GM10266 (cell line): ENCODE data around the gene RPS6KB2.

Source experiments
- DNase-seq: peaks from one replicate; pipeline ENCODE4 v3.0.0; 2012; ENCODE audit errors: extremely low spot score
- CTCF ChIP-seq: IDR thresholded peaks from 2 replicates; pipeline ENCODE4 v1.5.1; 2012; ENCODE audit warnings: mild to moderate bottlenecking, low read depth; ENCODE audit not compliant: control insufficient read depth, insufficient read depth; ENCODE audit errors: missing control alignments

The RPS6KB2 gene

GRCh38 chr11:67409781-67410368 lies 18.4 kb upstream of the RPS6KB2 start:
- peak; percentile 48 for DNase-seq
- no peak for TF ChIP-seq CTCF

- DNase-seq = no peak
- no peak for TF ChIP-seq CTCF
Measured at GRCh38 chr11:67410369-67410831, 17.9 kb upstream of the RPS6KB2 start.

GRCh38 chr11:67410984-67411784 lies 17.1 kb upstream of the RPS6KB2 start:
- TF ChIP-seq CTCF = no peak
- no peak for DNase-seq

GRCh38 chr11:67411785-67412152 lies 16.5 kb upstream of the RPS6KB2 start:
- DNase-seq = peak; percentile 44
- no peak for TF ChIP-seq CTCF

- no peak for DNase-seq
- no peak for TF ChIP-seq CTCF
Measured at GRCh38 chr11:67412495-67413179, 15.7 kb upstream of the RPS6KB2 start.

- TF ChIP-seq CTCF = no peak
- no peak for DNase-seq
Measured at GRCh38 chr11:67413266-67413849, 14.9 kb upstream of the RPS6KB2 start.
